Activated CD8-positive, alpha-beta memory T cell treated with anti-CD3 and anti-CD28 coated beads, Interleukin-2, amount 50 U/mL, for 24 hours (primary cell): ENCODE results near the gene RTN3.
"Not testable (repeated sequence)": the region's sequence is repeated elsewhere in the genome, so short reads cannot be mapped to it uniquely, and the experiment has no call there.

Experiments
- DNase-seq: peaks from one replicate; pipeline ENCODE4 v3.0.0-alpha.2; 2020; ENCODE audit errors: extremely low read depth

Gene RTN3, protein sequence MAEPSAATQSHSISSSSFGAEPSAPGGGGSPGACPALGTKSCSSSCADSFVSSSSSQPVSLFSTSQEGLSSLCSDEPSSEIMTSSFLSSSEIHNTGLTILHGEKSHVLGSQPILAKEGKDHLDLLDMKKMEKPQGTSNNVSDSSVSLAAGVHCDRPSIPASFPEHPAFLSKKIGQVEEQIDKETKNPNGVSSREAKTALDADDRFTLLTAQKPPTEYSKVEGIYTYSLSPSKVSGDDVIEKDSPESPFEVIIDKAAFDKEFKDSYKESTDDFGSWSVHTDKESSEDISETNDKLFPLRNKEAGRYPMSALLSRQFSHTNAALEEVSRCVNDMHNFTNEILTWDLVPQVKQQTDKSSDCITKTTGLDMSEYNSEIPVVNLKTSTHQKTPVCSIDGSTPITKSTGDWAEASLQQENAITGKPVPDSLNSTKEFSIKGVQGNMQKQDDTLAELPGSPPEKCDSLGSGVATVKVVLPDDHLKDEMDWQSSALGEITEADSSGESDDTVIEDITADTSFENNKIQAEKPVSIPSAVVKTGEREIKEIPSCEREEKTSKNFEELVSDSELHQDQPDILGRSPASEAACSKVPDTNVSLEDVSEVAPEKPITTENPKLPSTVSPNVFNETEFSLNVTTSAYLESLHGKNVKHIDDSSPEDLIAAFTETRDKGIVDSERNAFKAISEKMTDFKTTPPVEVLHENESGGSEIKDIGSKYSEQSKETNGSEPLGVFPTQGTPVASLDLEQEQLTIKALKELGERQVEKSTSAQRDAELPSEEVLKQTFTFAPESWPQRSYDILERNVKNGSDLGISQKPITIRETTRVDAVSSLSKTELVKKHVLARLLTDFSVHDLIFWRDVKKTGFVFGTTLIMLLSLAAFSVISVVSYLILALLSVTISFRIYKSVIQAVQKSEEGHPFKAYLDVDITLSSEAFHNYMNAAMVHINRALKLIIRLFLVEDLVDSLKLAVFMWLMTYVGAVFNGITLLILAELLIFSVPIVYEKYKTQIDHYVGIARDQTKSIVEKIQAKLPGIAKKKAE

DNA sequence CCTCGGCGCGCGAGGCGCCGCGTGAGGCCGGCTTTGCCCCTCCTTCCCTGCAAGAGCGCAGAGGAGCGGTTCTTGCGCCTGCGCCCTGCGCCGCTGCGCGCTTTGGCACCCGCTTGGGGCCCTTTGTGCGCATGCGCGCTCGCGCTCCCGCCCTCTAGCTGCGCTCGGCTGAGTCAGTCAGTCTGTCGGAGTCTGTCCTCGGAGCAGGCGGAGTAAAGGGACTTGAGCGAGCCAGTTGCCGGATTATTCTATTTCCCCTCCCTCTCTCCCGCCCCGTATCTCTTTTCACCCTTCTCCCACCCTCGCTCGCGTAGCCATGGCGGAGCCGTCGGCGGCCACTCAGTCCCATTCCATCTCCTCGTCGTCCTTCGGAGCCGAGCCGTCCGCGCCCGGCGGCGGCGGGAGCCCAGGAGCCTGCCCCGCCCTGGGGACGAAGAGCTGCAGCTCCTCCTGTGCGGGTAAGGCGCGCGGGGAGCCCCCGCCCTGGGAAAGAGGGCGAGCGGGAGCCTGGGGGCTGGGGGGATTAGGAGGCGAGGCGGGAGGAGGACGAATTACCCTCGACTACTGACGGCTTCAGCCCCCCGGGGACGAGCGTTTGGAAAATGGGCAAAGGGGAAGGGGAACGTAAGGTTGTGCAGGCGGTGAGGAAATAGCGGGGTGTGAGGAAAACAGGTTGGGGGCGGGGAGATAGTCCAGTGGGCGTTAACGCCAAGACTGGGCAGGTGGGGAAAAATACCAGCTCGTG, at the start of gene RTN3:
RTN3 (plus strand) TSS at position 180 of the 745 bp plus-strand sequence; CDS start at position 317, 137 bp downstream.
- DNase-seq, result peak; percentile 88

DNA sequence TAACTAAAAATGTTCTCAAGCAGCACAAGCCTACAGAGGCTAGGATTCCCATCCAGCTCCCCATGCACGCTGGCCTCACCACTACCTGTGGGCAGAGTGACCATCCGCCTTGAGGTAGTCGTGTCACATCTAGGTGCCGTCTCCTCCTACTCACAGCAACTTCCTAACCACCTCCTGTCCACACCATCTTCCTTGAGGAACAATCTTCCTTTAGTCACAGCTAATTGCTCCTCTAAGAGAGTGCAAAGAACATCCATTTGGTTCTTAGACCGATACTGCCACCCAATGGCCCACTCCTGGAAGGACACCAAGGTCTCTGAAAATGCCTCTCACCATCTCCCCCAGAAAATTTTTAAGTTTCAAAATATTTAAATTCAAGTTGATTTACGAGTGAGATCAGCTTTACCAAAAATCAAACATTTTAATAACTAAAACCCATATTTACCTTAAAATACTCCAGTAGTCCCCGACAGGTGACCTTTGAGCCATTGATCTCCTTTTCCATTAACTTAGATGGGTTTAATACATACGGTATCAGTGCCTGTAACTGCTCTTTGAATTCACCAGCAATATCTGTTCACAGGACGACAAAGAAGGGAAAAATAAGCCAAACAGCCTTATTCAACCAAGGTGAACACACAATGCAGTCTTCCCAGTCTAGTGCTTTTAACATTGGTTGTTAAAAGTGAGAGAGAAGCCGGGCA, 45.4 kb upstream of the RTN3 start:
- DNase-seq, result peak; percentile 33

GRCh38 chr11:63638436-63638835, 42.9 kb upstream of the RTN3 start:
- DNase-seq, result not testable (repeated sequence)

DNA sequence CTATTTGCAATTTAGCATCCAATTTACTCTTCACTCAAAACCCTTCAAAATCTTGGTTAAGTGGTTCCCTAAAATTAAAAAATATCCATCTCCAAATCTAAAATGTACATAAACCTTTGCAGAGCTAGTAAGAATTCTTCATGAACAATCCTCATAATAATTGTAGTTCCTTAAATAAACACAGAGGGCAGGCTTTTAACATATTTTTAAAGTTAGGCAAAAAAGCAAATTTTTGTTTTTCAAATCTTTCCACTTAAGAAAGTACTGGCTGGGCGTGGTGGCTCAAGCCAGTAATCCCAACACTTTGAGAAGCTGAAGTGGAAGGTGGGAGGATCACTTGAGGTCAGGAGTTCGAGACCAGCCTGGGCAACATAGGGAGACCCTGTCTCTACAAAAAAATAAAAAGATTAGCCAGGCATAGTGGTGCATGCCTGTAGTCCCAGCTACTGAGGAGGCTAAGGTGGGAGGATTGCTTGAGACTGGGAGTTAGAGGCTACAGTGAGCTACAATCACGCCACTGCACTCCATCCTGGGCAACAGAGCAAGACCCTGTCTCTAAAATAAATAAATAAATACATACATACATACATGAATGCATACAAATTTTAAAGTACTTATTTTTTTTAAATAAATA, 42.0 kb upstream of the RTN3 start:
- no peak for DNase-seq

DNA sequence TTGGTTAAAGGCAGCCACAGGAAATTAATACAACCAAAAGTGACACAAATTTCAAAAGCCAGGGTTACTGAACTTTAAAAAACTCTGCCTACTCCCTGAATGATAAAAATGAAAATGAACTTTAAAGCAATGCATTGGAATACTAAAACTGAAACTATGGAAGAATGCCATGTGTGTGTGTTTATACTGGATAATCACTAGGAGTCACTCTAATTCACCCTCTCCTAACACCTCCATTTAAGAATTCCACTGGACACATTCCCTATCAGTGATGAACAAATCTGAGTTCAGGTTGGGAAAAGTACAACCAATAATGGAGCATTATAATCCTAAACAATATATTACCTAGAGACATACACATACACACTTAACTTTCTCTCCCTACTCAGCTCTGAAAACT, 39.6 kb upstream of the RTN3 start:
- no peak for DNase-seq

- no peak for DNase-seq
Observed at GRCh38 chr11:63643205-63643604, 38.1 kb upstream of the RTN3 start.

- DNase-seq, result no peak
Observed at GRCh38 chr11:63652671-63653070, 28.6 kb upstream of the RTN3 start.

GRCh38 chr11:63660972-63661371, 20.3 kb upstream of the RTN3 start:
- no peak for DNase-seq

- DNase-seq, result no peak
Observed at GRCh38 chr11:63663809-63664208, 17.5 kb upstream of the RTN3 start.

GRCh38 chr11:63666874-63667273, 14.4 kb upstream of the RTN3 start:
- DNase-seq, result no peak

- no peak for DNase-seq
Observed at GRCh38 chr11:63667995-63668795, 13.1 kb upstream of the RTN3 start.

DNA sequence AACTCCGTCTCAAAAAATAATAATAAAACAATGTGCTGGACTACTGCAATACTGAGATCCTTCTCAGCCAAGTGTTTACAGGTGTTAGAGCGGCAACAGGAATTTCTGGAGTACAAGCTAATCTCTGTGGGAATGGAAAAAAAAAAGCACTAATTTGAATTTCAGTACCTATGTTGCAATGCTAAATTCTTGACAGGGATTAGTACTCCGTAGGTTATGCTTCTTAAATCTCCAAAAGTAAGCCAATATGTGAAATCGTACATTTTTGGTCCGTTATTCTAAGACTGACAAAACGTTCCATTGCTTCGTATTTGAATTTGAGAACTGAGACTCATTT, 11.2 kb upstream of the RTN3 start:
- no peak for DNase-seq

DNA sequence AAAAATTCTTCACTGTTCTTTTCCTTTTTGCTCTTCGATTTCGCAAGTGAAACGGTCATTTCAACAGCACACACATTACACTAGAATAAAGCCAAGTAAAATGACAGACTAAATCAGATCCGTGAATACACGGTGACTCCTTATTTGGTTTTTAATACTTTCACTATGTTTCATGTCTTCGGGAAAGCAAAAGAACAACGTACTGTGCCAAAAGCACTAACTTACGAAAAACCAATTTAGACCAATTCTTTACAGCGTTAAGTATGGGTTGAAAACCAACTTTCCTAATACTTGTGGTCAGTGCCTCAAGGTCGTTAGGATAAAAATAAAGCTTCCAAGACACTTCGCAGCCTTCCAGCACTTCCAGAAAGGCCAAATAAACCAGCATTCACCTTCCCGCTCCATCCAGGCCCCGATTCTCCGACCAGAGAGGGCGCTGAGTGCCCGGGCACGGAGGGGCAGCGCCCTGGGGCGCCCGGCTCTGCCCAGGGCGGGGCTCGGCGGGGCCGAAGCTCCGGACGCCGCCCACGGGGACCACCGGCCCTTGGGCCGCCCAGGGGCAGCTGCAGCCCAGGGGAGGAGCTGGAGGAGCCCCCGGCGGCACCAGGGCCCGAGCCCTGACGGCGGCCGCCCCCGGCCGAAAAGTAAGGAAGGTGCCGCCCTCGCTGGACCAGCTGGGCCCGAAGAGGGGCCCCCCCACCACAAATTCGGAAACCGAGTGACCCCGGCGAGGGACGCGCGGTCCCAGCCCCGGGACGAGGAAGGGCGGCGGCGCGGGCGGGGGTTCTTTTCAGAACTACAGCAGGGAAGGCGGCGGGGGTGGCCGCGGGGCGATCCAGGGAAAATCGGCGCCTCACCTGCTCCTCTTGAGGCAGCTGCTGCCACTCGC, 10.6 kb upstream of the RTN3 start:
- DNase-seq, result no peak

DNA sequence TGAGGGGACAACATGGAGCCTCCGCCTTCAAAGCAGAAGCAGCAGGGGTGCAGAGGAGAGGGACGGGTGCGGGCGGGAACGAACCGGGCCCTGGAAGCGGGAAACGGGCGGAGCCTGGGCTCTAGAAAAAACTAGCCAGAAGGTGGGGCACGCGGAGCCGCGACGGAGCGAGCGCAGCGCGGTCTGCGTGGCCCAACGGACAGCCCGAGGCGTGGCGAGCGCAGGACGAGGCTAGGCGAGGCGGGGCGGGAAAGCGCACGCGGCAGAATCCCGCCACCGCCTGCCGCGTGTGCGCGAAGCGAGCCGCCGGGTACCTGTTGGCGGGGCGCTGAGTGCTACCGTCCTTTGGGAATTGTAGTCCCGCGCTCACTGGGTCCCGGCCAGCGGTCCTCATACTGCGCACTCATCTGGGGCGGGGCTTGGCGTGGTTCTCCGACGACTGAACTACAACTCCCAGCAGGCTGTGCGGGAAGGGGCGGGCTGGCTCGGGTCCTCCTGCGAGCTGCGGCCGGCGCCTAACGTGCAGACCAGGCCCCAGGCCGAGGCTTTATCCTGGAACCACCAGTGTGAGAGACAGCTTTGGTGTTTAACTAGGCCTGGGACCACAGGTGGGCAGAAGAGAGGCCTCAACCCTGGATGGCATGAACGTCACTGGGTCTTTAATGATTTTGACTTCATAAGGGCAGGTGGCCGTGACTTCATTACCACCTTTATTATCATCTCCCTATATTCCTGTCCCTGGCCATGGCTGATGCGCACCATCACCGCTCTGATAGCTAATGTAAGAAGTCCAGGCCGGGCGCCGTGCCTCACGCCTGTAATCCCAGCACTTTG, 9.8 kb upstream of the RTN3 start, which contains the start of gene ATL3:
ATL3 (minus strand) TSS at position 55 of the 834 bp plus-strand sequence; CDS start at position 14, 41 bp downstream.
- peak; percentile 94 for DNase-seq

DNA sequence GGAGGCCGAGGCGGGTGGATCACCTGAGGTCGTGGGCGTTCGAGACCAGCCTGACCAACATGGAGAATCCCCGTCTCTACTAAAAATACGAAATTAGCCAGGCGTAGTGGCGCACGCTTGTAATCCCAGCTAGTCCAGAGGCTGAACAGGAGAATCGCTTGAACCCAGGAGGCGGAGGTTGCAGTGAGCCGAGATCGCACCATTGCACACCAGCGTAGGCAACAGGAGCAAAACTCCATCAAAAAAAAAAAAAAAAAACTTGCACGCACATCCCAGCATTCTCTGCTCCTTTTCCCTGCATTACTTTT, 9.2 kb upstream of the RTN3 start:
- DNase-seq, result no peak

- no peak for DNase-seq
Observed at GRCh38 chr11:63672936-63673539, 8.3 kb upstream of the RTN3 start.

DNA sequence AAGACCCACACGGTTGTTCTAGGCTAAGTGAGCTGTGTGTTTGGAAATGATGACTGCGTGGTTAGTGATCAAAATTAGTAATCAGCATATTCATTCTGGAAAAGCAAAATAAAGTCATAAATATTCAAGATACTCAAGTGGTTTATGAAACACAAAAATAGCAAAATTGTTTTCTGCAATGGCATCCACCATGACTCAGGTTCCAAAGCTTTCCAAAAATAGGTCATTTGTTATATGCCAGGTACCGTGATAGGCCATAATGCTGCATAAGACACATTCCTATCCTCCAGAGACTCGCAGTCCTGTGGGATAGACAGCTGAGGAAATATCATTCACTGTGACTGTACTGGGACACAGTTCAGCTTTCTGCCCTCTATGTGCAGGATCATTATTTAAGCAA, 7.7 kb upstream of the RTN3 start:
- no peak for DNase-seq
